B cell (primary cell): ENCODE results near the gene ELL3. TPM values are rescaled to one million over a fixed set of nuclear protein-coding genes. Genes with fewer than 3 reads are reported as not detected.

Experiments used
- ATAC-seq: fragments of 200-7000 bp; cut with Tn5 transposase; one replicate; pipeline ENCODE4 v1.10.0; 2021; ENCODE audit warnings: low read depth, mild to moderate bottlenecking, moderate number of reproducible peaks, moderate library complexity
- CTCF ChIA-PET: fragments of 350-600 bp; sonication (Branson Sonifier 250); formaldehyde crosslinking; loops from one replicate; lab custom pipeline; 2021; ENCODE audit warnings: antibody characterized with exemption, inconsistent platforms; lab: Charles Lee
- POLR2A ChIA-PET: fragments of 350-600 bp; sonication (Branson Sonifier 250); formaldehyde crosslinking; loops from one replicate; lab custom pipeline; 2021; ENCODE audit warnings: antibody characterized with exemption; lab: Charles Lee
- DNase-seq: peaks from one replicate; pipeline ENCODE4 v3.0.0; 2013
- H2AFZ ChIP-seq: 2 replicates; pipeline ENCODE4 v1.6.1; 2012; ENCODE audit warnings: mild to moderate bottlenecking, low read depth, low read length; ENCODE audit not compliant: insufficient read depth, poor library complexity, severe bottlenecking
- H3K27ac ChIP-seq, 2 donors: 1 replicate in 1 of 2; 2 replicates in 1 of 2; pipeline ENCODE4 v1.5.1; 2012 to 2013; ENCODE audit warnings: low read length in 2 of 2, mild to moderate bottlenecking in 2 of 2, moderate library complexity in 1 of 2
- H3K27me3 ChIP-seq, 4 experiments: fragments of 200-600 bp in 1 of 4; sonication (generic) in 1 of 4; replicated peaks in 1 of 4; 1 replicate in 2 of 4; 2 replicates in 2 of 4; pipeline versions ENCODE4 v1.6.1 to v1.7.0; 2013 to 2016; ENCODE audit warnings: low read length in 3 of 4, mild to moderate bottlenecking in 2 of 4, mixed read lengths in 1 of 4, moderate library complexity in 1 of 4; ENCODE audit not compliant: insufficient read depth in 4 of 4, control insufficient read depth in 3 of 4; ENCODE audit errors: control extremely low read depth in 1 of 4
- H3K36me3 ChIP-seq, 2 experiments: replicated peaks in 1 of 2; 1 replicate in 1 of 2; 2 replicates in 1 of 2; pipeline versions ENCODE4 v1.6.1 to v1.7.1; 2013; ENCODE audit warnings: low read length in 1 of 2; ENCODE audit not compliant: insufficient read depth in 2 of 2, control insufficient read depth in 1 of 2; ENCODE audit errors: control extremely low read depth in 1 of 2, extremely low read depth in 1 of 2
- H3K4me1 ChIP-seq, 2 donors: fragments of 200-600 bp in 1 of 2; sonication (generic) in 1 of 2; 1 replicate in 1 of 2; 2 replicates in 1 of 2; pipeline versions ENCODE4 v1.5.1 to v1.6.1; 2013 to 2017; ENCODE audit warnings: low read length in 2 of 2; ENCODE audit not compliant: control insufficient read depth in 2 of 2, insufficient read depth in 2 of 2
- H3K4me2 ChIP-seq: replicated peaks from 2 replicates; pipeline ENCODE3; 2012; ENCODE audit warnings: mild to moderate bottlenecking, low read depth, low read length; ENCODE audit not compliant: poor library complexity, severe bottlenecking
- H3K4me3 ChIP-seq, 5 experiments: fragments of 200-600 bp in 1 of 5; sonication (generic) in 1 of 5; 1 replicate in 3 of 5; 2 replicates in 2 of 5; pipeline versions ENCODE4 v1.5.1 to v1.7.0; 2011 to 2016; ENCODE audit warnings: low read length in 4 of 5, mild to moderate bottlenecking in 4 of 5, low read depth in 2 of 5, control low read depth in 1 of 5, moderate library complexity in 1 of 5; ENCODE audit not compliant: insufficient read depth in 1 of 5; ENCODE audit errors: control extremely low read depth in 1 of 5, extremely low read depth in 1 of 5
- H3K79me2 ChIP-seq: fragments of 200-600 bp; sonication (generic); one replicate; pipeline ENCODE4 v1.6.0; 2016; ENCODE audit warnings: low read length; ENCODE audit not compliant: control insufficient read depth, insufficient read depth
- H3K9ac ChIP-seq: fragments of 200-600 bp; sonication (generic); 2 replicates; pipeline ENCODE4 v1.6.1; 2017; ENCODE audit warnings: mild to moderate bottlenecking, low read length, moderate library complexity
- H3K9me3 ChIP-seq, 3 donors: one replicate each; pipeline versions ENCODE4 v1.6.1 to v1.7.1; 2013; ENCODE audit warnings: low read length in 2 of 3; ENCODE audit not compliant: control insufficient read depth in 2 of 3, insufficient read depth in 1 of 3; ENCODE audit errors: control extremely low read depth in 1 of 3
- H4K20me1 ChIP-seq: 2 replicates; pipeline ENCODE4 v1.6.0; 2012; ENCODE audit warnings: mild to moderate bottlenecking, low read length; ENCODE audit not compliant: insufficient read depth, control insufficient read depth, poor library complexity, severe bottlenecking
- H3K27ac Mint-ChIP-seq: one replicate; pipeline ENCODE4 v1.8.0; 2021; ENCODE audit warnings: mixed read lengths
- H3K27me3 Mint-ChIP-seq: one replicate; pipeline ENCODE4 v1.8.0; 2021; ENCODE audit warnings: mixed read lengths
- H3K4me1 Mint-ChIP-seq: one replicate; pipeline ENCODE4 v1.8.0; 2021; ENCODE audit warnings: mixed read lengths
- H3K4me3 Mint-ChIP-seq: one replicate; pipeline ENCODE4 v1.8.0; 2021; ENCODE audit warnings: mixed read lengths
- H3K9me3 Mint-ChIP-seq: one replicate; pipeline ENCODE4 v1.8.0; 2022; ENCODE audit warnings: mixed read lengths; ENCODE audit not compliant: insufficient read depth
- CTCF ChIP-seq: fragments of 200-600 bp; IDR thresholded peaks from one replicate; pipeline ENCODE4 v1.8.0; 2022; ENCODE audit warnings: antibody characterized with exemption, mild to moderate bottlenecking
- EZH2 ChIP-seq: IDR thresholded peaks from 2 replicates; pipeline ENCODE4 v1.6.1; 2012; ENCODE audit warnings: borderline replicate concordance, low read depth, mild to moderate bottlenecking, moderate library complexity, low read length; ENCODE audit not compliant: insufficient read depth, poor library complexity, severe bottlenecking
- WGBS: methylation state at CpG from one replicate; pipeline ENCODE4 v1.1.5; 2013; ENCODE audit warnings: missing lambda C conversion rate; ENCODE audit not compliant: insufficient coverage; 5-methylcytosine and 5-hydroxymethylcytosine counted together
- intact Hi-C: fragments of 100-400 bp; cut with micrococcal nuclease; formaldehyde crosslinking; loops from one replicate; pipeline ENCODE4 v1.10.0; 2022
- polyA plus RNA-seq: library from polyadenylated mRNA; depleted of rRNA; stranded (reverse); fragments of >200 nt; gene quantifications from 2 replicates; pipeline ENCODE4 v1.2.3, GENCODE V29; 2012
- total RNA-seq, 2 donors: library from RNA; stranded (reverse); fragments of 120-200 nt in 1 of 2; gene quantifications; 1 replicate in 1 of 2; 2 replicates in 1 of 2; pipeline versions ENCODE4 v1.2.3 to v1.2.4, GENCODE V29; 2013 to 2022

ELL3 gene
- total and polyA plus RNA-seq, 2 donors (not counting 1 experiment from before 2014, with no cell fraction given), result 22.0 to 88.8 TPM

GRCh38 chr15:43776101-43776717 lies 557 bp downstream of the ELL3 start:
- no peaks in the 10 kb centered on the region for H3K27me3 ChIP-seq
- TF ChIP-seq EZH2 (no peak), CTCF (no peak)
- peak; percentile 94 for DNase-seq
- Mint-ChIP-seq H3K9me3 (no peaks in the 10 kb centered on the region), H3K4me1 (peaks cover 44% of the 10 kb centered on the region), H3K27me3 (no peaks in the 10 kb centered on the region), H3K4me3 (peak overlapping the region; percentile 96), H3K27ac (peak overlapping the region; percentile 97)
- WGBS, result 8% methylated on average over 35 of the region's 35 CpGs
- H3K27ac ChIP-seq, result peak overlapping the region; percentile 73 to 76
- H2AFZ ChIP-seq, result peak overlapping the region; percentile 75
- H3K4me2 ChIP-seq, result peak overlapping the region; percentile 96
- peaks cover 16 to 30% of the 10 kb centered on the region in 2 donors for H3K4me1 ChIP-seq
- H3K36me3 ChIP-seq, result peaks cover 10 to 37% of the 10 kb centered on the region in 2 experiments
- H4K20me1 ChIP-seq, result peaks cover 42% of the 10 kb centered on the region
- ChIA-PET POLR2A (interaction anchor here (0.6 to 4.8 kb wide), 13 partner anchors 11 to 1282 kb away, joined by 3 to 72 read pairs (median 8); partner anchors contain the start of genes HYPK, MFAP1, PDIA3 and SERF2), CTCF (interaction anchor here (0.8 to 11.4 kb wide), 12 partner anchors 8 to 67 kb away, joined by 3 to 150 read pairs (median 6); partner anchors contain the start of genes HYPK, SERF2, SERINC4 and WDR76)
- peak; percentile 74 for ATAC-seq
- intact Hi-C loops, result loop anchor here (1.0 kb wide), 4 partner anchors 16 to 48 kb away; partner anchors contain the start of genes MFAP1 and SERF2
- peak overlapping the region; percentile 59 to 93 (median 80) for H3K4me3 ChIP-seq
- H3K9me3 ChIP-seq, result no peaks in the 10 kb centered on the region
- H3K9ac ChIP-seq, result peak overlapping the region; percentile 78
- H3K79me2 ChIP-seq, result peaks cover 10% of the 10 kb centered on the region
